ENCODE data around the gene QTRT2.

Gene QTRT2

GRCh38 chr3:114132500-114132899 lies 76.0 kb downstream of the QTRT2 start:
- DNase-seq (ENCODE audit: low read depth in 1 of 2, low spot score in 1 of 2): no peak
- H3K4me3 ChIP-seq (replicated peaks; ENCODE audit: insufficient read depth, low read length): no peak overlapping the region

GRCh38 chr3:114133947-114134346 lies 77.4 kb downstream of the QTRT2 start:
- DNase-seq (ENCODE audit: low read depth in 1 of 2, low spot score in 1 of 2): no peak
- H3K27ac ChIP-seq (replicated peaks): no peak overlapping the region
- TF ChIP-seq GABPA (IDR thresholded peaks at IDR 0.05; ENCODE audit: low read depth) (no peak), REST (IDR thresholded peaks at IDR 0.05; ENCODE audit: insufficient replicate concordance, low read depth) (no peak), POLR2AphosphoS5 (IDR thresholded peaks at IDR 0.05; ENCODE audit: low read depth) (no peak), SPI1 (IDR thresholded peaks at IDR 0.05; ENCODE audit: borderline replicate concordance, low read depth) (no peak), CTCF (IDR thresholded peaks at IDR 0.05; ENCODE audit: insufficient read depth, low read length) (no peak)
- no peak overlapping the region for H3K4me3 ChIP-seq (replicated peaks; ENCODE audit: insufficient read depth, low read length)
- no peaks in the 10 kb centered on the region for H3K27me3 ChIP-seq (ENCODE audit: insufficient read depth, poor library complexity, severe bottlenecking)

More at GRCh38 chr3:114132500-114132899, 76.0 kb downstream of the QTRT2 start:
- no peak for TF ChIP-seq SPI1 (IDR thresholded peaks at IDR 0.05; ENCODE audit: borderline replicate concordance, low read depth)
- no peak for TF ChIP-seq CTCF (IDR thresholded peaks at IDR 0.05; ENCODE audit: insufficient read depth, low read length)
- TF ChIP-seq REST (IDR thresholded peaks at IDR 0.05; ENCODE audit: insufficient replicate concordance, low read depth): no peak
- TF ChIP-seq POLR2AphosphoS5 (IDR thresholded peaks at IDR 0.05; ENCODE audit: low read depth): no peak
- TF ChIP-seq GABPA (IDR thresholded peaks at IDR 0.05; ENCODE audit: low read depth): no peak
- Histone ChIP-seq H3K27me3 (ENCODE audit: insufficient read depth, poor library complexity, severe bottlenecking) (no peaks in the 10 kb centered on the region), H3K27ac (replicated peaks) (no peak overlapping the region)

All from HL-60 (cell line).